Measurements from ENCODE around the gene EPHB2.
"Not testable (repeated sequence)": the region's sequence is repeated elsewhere in the genome, so short reads cannot be mapped to it uniquely, and the experiment has no call there.

Gene EPHB2

GRCh38 chr1:22824466-22824865 is 113.8 kb downstream of the EPHB2 start:
- DNase-seq = no peak

- DNase-seq = no peak
Measured at GRCh38 chr1:22824975-22825374, 114.3 kb downstream of the EPHB2 start.

- no peak for DNase-seq
Measured at GRCh38 chr1:22825486-22826189, 115.0 kb downstream of the EPHB2 start.

DNA sequence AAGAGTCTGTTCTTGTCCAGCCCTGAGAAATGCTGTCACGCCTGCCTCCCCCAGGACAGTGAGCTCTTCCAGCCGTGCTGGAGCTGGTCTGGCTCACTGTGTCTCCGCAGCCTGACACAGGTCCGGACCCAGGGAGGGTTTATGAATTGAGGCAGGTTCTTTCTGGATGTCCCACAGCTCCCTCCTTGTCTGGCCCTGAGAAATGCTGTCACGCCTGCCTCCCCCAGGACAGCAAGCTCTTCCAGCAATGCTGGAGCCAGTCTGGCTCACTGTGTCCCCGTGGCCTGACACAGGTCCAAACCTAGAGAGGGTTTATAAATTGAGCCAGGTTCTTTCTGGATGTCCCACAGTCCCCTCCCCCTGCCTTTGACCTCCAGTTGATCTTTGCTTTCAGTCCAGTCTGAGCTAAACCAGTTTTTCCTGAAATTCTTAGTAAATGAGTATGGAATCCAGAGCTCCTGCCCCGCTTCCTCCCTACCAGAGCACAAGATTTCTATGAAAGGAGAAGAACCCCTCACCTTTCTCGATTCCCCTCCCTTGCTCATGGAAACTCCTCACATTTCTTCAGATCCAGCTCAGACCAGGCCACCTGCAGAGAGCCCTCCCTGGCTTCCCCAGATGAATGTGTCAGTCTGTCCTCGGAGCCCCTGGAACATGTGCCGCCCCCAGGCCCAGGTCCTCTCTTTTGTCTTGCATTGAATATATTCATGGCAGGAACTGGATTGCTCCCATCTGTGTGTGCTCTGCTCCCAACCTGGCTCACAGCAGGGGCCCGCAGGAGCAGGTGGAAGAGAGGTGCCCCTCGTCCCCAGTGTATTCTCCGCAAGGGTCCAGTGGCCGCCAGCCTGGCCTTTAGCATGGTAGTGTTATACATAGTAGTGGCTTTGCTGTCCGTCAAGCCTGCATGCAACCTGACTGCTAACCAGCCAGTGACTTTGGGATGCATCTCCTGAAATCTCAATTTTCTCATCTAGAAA is 116.3 kb downstream of the EPHB2 start:
- DNase-seq = no peak

DNA sequence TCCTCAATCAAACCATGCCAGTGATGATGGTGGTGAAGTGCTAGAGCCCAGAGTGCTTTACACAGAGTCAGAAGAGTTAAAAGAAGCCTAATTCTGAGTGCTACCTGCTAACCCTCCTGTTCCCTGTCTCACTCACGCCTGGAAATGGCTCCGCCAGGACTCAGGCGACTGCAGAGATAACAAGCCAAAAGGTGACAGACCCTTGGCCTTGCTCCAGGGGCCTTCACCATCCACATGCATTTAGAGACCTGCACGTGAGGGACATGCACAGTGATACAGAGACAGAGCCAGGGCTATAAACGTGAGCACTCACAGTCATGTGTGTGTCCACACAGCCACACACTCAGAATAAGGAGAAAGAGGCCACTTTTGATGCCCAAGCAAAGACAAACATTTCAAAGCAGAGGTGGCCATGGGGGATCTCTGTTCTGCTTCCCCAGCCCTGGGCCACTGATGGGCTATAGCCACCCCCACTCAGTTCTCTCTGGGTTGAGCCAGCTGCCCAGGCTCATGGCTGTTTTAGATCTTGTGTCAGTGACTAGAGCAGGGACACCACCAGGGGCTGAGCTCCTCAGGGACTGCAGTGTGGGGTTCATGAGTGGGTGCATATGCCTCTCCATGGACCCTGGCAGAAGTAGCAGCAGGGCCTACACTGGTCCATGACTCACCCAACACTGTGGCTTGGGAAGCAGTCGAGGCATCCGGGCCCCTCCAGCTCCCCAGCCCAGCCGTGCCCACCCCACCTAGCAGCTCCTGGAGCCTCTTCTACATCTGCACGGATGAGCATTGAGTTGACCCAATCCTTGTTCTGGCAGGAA is 117.2 kb downstream of the EPHB2 start:
- DNase-seq = no peak

DNA sequence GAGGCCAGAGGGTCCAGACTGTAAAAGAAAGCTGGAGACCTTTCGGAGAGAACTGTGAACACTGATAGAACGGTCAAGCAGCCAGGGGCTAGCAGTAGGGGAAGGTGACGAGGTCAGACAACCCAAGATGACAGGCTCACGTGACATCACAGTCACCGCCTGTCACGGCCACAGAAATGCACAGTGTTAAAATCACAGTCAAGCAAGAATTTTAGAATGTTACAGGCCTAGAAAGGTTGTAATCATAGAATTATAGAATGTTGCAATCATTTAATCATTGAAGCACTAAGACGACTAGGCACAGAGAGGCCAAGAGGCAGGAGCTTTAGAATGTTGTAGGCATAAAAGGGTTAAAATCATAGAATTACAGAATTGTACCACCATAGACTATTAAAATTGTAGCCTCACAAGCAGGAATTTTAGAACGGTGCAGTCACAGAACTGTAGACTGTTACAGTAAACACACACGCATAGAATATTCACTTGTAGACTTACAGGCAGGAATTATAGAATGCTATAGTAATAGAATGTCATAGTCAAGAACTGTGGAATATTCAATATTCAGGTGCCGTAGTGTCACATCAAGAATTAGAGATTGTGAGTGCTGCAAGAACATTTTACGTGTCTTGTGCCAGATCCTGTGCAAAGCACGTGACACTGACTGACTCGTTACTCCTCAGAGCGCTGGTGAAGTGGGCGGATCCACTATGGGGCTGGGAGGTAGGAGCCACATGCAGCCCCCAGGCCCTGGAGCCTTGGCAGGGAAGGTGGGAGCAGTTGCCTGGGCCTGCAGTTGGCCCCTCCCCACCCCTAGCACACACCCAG is 118.1 kb downstream of the EPHB2 start:
- no peak for DNase-seq

DNA sequence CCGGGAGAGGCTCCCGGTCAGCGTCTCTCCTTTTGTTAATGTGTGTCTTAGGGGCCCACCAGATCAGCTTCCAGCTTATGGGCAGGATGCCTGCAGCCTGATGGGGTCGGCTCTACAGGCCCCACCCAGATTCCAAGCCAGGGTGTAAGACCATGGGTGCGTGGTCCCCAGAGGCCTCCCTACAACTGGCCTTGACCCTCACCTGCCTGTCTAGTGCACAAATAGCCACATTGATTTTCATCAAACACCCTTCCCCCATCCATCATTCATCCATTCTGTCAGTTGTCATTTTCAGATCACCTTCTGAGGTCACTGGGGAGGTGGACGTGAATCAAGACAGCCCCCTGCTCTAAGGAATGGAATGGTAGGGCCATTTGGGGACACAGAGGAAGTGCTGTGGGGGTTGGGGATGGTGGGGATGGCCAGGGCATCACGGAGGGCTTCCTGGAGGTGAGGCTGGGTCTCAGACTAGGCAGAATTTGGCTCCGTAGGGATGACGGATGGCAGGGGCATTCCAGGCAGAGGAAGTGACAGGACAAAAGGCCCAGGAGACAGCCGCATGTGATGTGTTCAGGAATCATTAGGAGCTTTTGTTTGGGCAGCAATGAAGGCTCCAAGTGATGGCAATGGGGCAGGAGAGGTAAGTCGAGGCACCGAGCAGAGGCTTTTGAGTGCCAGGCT is 118.8 kb downstream of the EPHB2 start:
- DNase-seq = no peak

GRCh38 chr1:22830041-22830566 is 119.5 kb downstream of the EPHB2 start:
- DNase-seq = no peak

GRCh38 chr1:22830757-22831340 is 120.2 kb downstream of the EPHB2 start:
- DNase-seq = no peak

DNA sequence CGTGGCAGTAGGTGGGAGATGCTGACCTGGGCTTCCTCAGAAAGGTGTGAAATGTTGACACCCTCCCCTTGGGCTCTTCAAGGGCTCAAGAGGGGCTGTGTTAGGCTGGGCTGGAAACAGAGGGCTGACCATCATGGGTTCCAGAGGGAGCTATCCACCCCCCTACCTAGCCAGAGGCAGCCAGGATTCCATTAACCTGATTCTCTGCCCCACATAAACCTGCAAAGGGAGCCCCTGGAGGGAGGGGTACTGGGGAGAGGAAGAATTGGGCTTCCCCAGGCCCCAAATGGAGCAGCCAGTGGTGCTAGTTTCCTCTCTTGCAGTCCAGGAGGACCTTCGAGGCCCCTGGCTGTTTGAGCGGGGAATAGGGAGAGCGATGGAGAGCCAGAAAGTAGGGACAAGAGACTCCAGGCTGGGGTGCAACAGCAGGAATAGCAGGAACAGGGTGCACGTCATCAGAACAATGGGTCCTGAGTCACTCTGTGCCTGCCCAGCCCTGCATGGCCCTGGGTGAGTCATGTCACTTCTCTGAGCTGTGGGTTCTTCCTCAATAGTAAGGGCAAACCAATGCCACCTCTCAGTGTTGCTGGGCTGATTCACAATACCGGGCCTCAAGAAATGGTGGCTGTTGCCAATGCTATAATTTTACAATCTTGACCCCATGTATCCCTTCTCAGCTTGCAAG is 121.2 kb downstream of the EPHB2 start:
- peak; percentile 5 for DNase-seq

DNA sequence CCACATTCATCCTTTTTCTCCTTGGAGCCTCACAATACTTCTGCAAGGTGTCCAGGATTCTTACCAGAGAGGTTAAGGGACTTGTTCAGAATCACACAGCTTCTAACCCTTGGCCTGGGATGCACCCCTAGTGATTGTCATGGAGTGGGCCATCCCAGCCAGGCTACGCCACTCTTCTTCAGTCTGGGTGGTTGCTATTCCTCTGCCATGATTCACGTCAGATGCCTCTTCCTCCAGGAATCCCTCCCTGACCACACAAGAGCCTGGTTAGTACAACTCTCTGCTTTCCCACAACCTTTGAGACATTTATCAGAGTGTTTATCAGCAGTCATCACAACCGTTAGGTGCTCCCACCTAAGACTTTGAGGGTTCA is 121.8 kb downstream of the EPHB2 start:
- no peak for DNase-seq

GRCh38 chr1:22833699-22834098 is 123.1 kb downstream of the EPHB2 start:
- DNase-seq = no peak

GRCh38 chr1:22834420-22834819 is 123.8 kb downstream of the EPHB2 start:
- DNase-seq = not testable (repeated sequence)

GRCh38 chr1:22835636-22836319 is 125.1 kb downstream of the EPHB2 start:
- DNase-seq = no peak

DNA sequence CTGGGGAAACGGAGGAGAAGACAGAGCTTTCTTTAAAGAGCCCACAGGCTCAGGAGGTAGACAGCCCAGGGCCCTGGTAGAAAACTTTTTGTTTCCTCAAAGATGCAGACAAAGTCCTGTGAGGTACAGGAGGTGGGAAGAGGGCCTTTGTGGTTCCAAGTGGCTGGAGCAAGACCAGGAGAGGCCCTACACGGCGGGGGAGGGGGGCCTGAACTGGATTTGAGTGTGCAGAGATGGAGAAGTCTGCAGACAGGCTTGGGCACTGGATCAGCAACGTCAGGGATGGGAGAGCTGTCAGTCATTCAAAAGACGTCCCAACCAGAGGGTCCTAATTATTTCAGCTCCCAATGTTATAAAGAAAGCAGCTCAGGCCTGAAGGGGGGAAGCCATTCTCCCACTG is 126.2 kb downstream of the EPHB2 start:
- DNase-seq = no peak

GRCh38 chr1:22837332-22837731 is 126.7 kb downstream of the EPHB2 start:
- no peak for DNase-seq

GRCh38 chr1:22838965-22839364 is 128.3 kb downstream of the EPHB2 start:
- no peak for DNase-seq

DNA sequence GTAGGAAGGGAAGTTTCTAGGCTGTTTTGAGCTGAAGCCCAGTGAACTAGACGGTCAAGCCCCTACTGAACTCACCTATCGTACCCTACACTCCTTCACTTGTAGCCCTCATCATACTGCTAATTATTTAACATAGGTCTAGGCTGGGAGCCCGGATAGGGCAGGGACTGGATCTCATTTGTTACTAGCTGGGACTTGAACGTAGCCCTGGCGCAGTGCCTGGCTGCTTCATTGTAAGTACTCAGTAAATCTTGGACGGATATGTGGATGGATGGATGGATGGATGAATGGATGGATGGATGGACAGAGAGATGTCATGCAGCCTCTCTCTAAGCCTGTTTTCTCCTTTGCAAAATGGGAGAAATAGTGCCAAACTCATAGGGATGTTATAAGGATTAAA is 129.2 kb downstream of the EPHB2 start:
- no peak for DNase-seq

GRCh38 chr1:22841142-22841541 is 130.5 kb downstream of the EPHB2 start:
- DNase-seq = no peak

- no peak for DNase-seq
Measured at GRCh38 chr1:22841860-22842281, 131.2 kb downstream of the EPHB2 start.

Measured in stimulated activated CD4-positive, alpha-beta T cell treated with anti-CD3 and anti-CD28 coated beads, Interleukin-1b, Interleukin-23, amount 100 ng/mL, for 48 hours (primary cell).